Left lung (tissue), 10 donors: ENCODE measurements around the gene CAMSAP1. TPM values are rescaled to one million over a fixed set of nuclear protein-coding genes. Genes with fewer than 3 reads are reported as not detected.

Source experiments
- ATAC-seq: fragments of 200-7000 bp; cut with Tn5 transposase; one replicate; pipeline ENCODE4 v1.9.1; 2020; ENCODE audit warnings: moderate library complexity
- DNase-seq, 4 donors: peaks; one replicate each; pipeline ENCODE4 v3.0.0-alpha.2; 2013 to 2020
- H3K27ac ChIP-seq, 2 donors: fragments of 200-600 bp; sonication (generic) in 1 of 2; one replicate each; pipeline versions ENCODE4 v1.5.0 to v1.8.0; 2020 to 2021
- H3K27me3 ChIP-seq, 2 donors: fragments of 200-600 bp; sonication (generic) in 1 of 2; one replicate each; pipeline versions ENCODE4 v1.5.0 to v1.8.0; 2020 to 2021
- H3K36me3 ChIP-seq, 2 donors: fragments of 200-600 bp; sonication (generic) in 1 of 2; one replicate each; pipeline versions ENCODE4 v1.5.0 to v1.8.0; 2020 to 2021
- H3K4me1 ChIP-seq, 2 donors: fragments of 200-600 bp; one replicate each; pipeline ENCODE4 v1.8.0; 2021
- H3K4me3 ChIP-seq, 2 donors: fragments of 200-600 bp; sonication (generic) in 1 of 2; one replicate each; pipeline versions ENCODE4 v1.5.0 to v1.8.0; 2020 to 2021; ENCODE audit warnings: mild to moderate bottlenecking in 1 of 2
- H3K9me3 ChIP-seq, 2 donors: fragments of 200-600 bp; sonication (generic) in 1 of 2; one replicate each; pipeline versions ENCODE4 v1.5.0 to v1.8.0; 2020 to 2021
- intact Hi-C, 2 donors: fragments of 100-400 bp; cut with DNase I; formaldehyde crosslinking; loops; one replicate each; pipeline versions ENCODE4 v1.11.2 to v1.14.2; 2022
- polyA plus RNA-seq, 6 donors: library from polyadenylated mRNA; unstranded; fragments of 120-200 nt; gene quantifications; one replicate each; pipeline ENCODE4 v1.2.1, GENCODE V29; 2013; ENCODE audit not compliant: insufficient read length in 6 of 6
- total RNA-seq, 2 donors: library from RNA; stranded (reverse); fragmentation: NEBNext Ultra II Directional; extraction: Animal tissue kit (Norgen Biotek cat#: 25700); gene quantifications; one replicate each; pipeline ENCODE4 v1.2.1, GENCODE V29; 2021
- TF ChIP-seq, protein P1 (sequence below), 2 donors: fragments of 200-600 bp; sonication (generic) in 1 of 2; IDR thresholded peaks; one replicate each; pipeline versions ENCODE4 v1.5.0 to v1.8.0; 2021; ENCODE audit warnings: antibody characterized with exemption in 2 of 2
- donor health status: DM: no; HTN: yes; CAD: no.
- donor health status: DM: no; HTN: no; CAD: no.

Gene CAMSAP1
- total and polyA plus RNA-seq, 8 donors: 20.4 to 27.0 (median 24.0) TPM

DNA sequence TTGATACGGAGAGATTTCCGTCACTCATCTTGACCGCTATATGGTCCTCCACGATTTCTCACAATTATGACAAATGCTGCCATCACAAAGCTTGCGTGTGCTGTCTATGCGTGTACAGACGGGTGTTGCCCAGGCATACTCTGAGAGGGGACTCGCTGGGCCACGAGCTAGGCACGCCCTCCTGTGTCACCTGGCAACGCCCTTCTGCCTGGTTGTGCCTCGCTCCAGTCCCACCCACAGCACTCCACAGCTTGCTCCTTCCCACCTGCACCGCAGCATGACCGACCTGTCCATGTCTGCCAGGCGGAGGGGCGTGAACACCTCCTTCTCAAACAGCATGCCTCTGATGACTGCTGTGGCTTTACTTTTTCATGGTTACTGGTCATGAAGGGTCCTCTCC lies 55.6 kb downstream of the CAMSAP1 start:
- H3K4me3 ChIP-seq: no peak overlapping the region
- no peaks in the 10 kb centered on the region for H3K4me1 ChIP-seq
- no peaks in the 10 kb centered on the region for H3K27me3 ChIP-seq
- H3K27ac ChIP-seq: no peak overlapping the region
- H3K36me3 ChIP-seq: peaks cover 0 to 54% of the 10 kb centered on the region in 2 donors
- no peaks in the 10 kb centered on the region for H3K9me3 ChIP-seq
- intact Hi-C loops: no loop called here
- TF ChIP-seq, protein P1, sequence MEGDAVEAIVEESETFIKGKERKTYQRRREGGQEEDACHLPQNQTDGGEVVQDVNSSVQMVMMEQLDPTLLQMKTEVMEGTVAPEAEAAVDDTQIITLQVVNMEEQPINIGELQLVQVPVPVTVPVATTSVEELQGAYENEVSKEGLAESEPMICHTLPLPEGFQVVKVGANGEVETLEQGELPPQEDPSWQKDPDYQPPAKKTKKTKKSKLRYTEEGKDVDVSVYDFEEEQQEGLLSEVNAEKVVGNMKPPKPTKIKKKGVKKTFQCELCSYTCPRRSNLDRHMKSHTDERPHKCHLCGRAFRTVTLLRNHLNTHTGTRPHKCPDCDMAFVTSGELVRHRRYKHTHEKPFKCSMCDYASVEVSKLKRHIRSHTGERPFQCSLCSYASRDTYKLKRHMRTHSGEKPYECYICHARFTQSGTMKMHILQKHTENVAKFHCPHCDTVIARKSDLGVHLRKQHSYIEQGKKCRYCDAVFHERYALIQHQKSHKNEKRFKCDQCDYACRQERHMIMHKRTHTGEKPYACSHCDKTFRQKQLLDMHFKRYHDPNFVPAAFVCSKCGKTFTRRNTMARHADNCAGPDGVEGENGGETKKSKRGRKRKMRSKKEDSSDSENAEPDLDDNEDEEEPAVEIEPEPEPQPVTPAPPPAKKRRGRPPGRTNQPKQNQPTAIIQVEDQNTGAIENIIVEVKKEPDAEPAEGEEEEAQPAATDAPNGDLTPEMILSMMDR (IDR thresholded peaks at IDR 0.05): no peak
- DNase-seq (peak in 1 of 4 donors; percentile 8), ATAC-seq (no peak)

DNA sequence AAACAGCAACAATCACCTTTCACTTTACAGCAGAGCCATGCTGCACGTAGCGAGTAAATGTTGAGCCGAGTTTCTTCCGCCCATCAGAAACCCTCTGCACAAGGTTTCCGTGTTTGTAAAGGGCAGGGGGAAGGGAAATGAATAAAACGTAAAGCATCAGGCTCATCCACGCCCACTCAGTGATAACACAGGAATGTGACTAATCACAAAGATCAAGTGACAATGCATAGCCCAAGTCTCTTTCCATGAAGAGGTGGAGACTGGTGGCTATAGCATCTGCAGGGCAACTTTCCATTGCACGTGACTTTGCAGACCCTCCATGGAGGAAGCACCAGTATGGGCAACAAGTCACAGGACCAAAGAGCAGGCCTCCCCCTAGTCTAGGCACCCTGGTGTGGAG lies 56.6 kb downstream of the CAMSAP1 start:
- Histone ChIP-seq H3K4me1 (no peaks in the 10 kb centered on the region), H3K27ac (no peak overlapping the region), H3K9me3 (no peaks in the 10 kb centered on the region), H3K4me3 (no peak overlapping the region), H3K27me3 (no peaks in the 10 kb centered on the region), H3K36me3 (peaks cover 0 to 45% of the 10 kb centered on the region in 2 donors)
- ATAC-seq (no peak), DNase-seq (no peak)
- TF ChIP-seq, protein P1 (IDR thresholded peaks at IDR 0.05): no peak
- intact Hi-C loops: no loop called here

DNA sequence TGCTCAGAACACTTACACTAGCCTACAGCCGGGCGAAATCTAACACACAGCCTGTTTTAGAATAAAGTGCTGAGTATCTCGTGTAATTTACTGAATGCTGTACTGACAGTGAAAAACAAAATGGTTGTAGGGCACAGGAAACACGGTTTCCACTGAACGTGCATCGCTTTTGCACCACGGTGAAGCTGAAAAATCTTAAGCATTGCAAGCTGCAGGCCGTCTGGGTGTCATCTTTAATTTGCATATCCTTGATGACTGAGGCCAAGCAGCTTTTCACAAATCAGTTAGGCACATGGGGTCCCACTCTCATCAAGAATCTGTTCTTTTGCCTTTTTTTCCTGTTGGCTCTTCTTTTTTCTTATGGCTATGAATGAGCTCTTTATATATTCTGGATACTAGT lies 58.2 kb downstream of the CAMSAP1 start:
- H3K4me1 ChIP-seq: no peaks in the 10 kb centered on the region
- DNase-seq (no peak), ATAC-seq (no peak)
- H3K9me3 ChIP-seq: peaks cover 0 to 5% of the 10 kb centered on the region in 2 donors
- H3K27me3 ChIP-seq: no peaks in the 10 kb centered on the region
- TF ChIP-seq, protein P1 (IDR thresholded peaks at IDR 0.05): no peak
- intact Hi-C loops: no loop called here
- peaks cover 0 to 39% of the 10 kb centered on the region in 2 donors for H3K36me3 ChIP-seq
- H3K27ac ChIP-seq: no peak overlapping the region
- H3K4me3 ChIP-seq: no peak overlapping the region

DNA sequence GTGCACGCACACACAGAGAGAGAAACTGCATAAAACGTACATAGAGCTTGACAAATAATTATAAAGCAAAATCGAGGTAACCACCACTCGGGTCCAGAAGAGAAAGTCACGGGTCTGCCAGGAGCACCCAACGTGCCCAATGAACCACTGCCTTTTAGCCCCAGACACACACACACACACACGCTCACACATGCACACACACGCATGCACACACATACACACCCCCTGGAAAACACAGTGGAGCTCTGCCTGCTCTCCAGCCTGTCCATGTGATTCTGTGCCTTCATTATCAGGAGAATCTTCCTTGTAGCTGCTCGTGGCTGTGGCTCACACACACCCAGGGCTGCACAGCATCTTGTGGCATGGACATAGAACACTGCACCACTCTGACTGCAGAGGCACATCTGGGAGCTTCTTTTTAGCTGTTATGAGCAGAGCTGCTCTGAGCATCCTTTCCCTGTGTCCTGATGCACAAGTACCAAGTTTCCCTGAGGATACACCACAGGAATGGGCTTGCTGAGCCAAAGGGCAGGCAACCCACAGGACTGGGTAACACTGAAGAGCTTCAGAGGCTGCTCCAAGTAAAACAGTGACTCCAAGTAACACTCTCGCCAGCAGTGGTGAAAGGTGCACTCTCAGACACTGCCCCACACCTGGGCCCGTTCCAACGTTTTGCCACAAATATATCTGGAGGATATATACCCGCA lies 58.9 kb downstream of the CAMSAP1 start:
- Histone ChIP-seq H3K9me3 (peaks cover 0 to 10% of the 10 kb centered on the region in 2 donors), H3K36me3 (peaks cover 0 to 38% of the 10 kb centered on the region in 2 donors), H3K4me3 (no peak overlapping the region), H3K4me1 (no peaks in the 10 kb centered on the region), H3K27me3 (no peaks in the 10 kb centered on the region), H3K27ac (no peak overlapping the region)
- TF ChIP-seq, protein P1 (IDR thresholded peaks at IDR 0.05): no peak
- DNase-seq (no peak), ATAC-seq (no peak)
- intact Hi-C loops: no loop called here

DNA sequence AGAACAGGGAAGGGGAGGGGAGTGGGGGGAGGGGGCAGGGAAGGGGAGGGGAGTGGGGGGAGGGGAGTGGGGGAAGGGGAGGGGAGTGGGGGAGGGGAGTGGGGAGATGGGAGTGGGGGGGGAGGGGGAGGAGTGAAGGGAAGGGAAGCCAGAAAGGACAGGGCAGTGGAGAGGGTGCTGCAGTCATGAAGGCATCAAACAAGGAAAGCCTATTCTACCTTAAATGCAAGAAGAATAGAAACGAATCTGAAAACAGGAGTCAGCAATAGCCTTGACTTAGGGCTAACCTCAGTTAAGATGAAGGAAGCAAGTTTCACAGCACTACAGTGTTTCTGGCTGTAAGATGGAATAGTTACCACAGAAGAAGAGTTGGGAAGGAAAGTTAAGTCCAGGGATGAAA lies 59.5 kb downstream of the CAMSAP1 start:
- Histone ChIP-seq H3K9me3 (peaks cover 0 to 10% of the 10 kb centered on the region in 2 donors), H3K27ac (no peak overlapping the region), H3K4me3 (no peak overlapping the region), H3K36me3 (peaks cover 0 to 31% of the 10 kb centered on the region in 2 donors), H3K4me1 (no peaks in the 10 kb centered on the region), H3K27me3 (no peaks in the 10 kb centered on the region)
- TF ChIP-seq, protein P1 (IDR thresholded peaks at IDR 0.05): no peak
- no peak for ATAC-seq
- intact Hi-C loops: no loop called here
- no peak for DNase-seq
